ENCODE results near the gene CDH23.

Gene CDH23

GRCh38 chr10:71431239-71432100, 34.8 kb downstream of the CDH23 start:
- Mint-ChIP-seq H3K9me3 (no peaks in the 10 kb centered on the region), H3K27me3 (peaks cover 10% of the 10 kb centered on the region), H3K27ac (no peak overlapping the region), H3K36me3 (ENCODE audit: low read depth) (no peaks in the 10 kb centered on the region), H3K4me1 (ENCODE audit: low read depth) (no peaks in the 10 kb centered on the region), H3K4me3 (no peak overlapping the region)
- DNase-seq = no peak

GRCh38 chr10:71432101-71432905, 35.6 kb downstream of the CDH23 start:
- no peak for DNase-seq
- H3K4me1 Mint-ChIP-seq (ENCODE audit: low read depth) = no peaks in the 10 kb centered on the region
- H3K36me3 Mint-ChIP-seq (ENCODE audit: low read depth) = no peaks in the 10 kb centered on the region
- no peak overlapping the region for H3K4me3 Mint-ChIP-seq
- H3K27me3 Mint-ChIP-seq = peaks cover 10% of the 10 kb centered on the region
- no peak overlapping the region for H3K27ac Mint-ChIP-seq
- no peaks in the 10 kb centered on the region for H3K9me3 Mint-ChIP-seq

DNA sequence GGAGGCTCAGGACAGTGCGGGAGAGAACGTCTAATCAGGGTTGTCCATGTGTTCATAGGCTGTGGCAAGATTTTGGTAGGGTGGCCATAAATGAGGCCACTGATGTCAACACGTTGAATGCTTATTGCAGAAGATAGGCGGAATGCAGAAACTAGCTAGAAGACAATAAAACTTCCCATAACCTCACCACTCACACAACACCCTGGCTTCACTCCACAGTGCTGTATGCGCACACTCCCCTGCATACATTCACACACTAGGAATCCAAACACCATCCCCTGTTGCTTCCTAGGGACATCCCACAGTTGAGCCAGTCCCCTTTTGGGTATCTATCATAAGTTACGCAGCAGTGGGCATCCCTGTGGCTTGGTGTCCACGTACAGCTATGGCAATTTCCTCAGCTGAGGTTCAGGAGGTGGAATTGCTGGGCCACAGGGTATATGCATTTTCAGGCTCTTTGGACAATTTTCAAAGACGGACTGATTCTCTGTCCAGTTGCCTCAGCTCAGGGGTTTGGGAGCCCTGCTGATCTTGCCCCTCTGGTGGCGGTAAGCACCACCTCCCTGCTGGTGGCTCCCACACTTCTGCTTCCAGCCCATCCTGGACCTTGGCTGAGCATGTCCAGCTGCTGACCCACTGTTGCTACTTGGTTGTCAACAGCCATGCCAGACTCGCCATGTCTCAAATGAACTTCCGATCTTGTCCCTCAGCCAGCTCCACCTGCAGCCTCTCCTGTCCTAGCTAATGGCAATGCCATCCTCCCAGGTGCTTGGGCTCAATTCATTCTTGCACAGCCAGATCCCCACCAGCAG, 36.4 kb downstream of the CDH23 start:
- DNase-seq = no peak
- Mint-ChIP-seq H3K36me3 (ENCODE audit: low read depth) (no peaks in the 10 kb centered on the region), H3K9me3 (no peaks in the 10 kb centered on the region), H3K4me1 (ENCODE audit: low read depth) (no peaks in the 10 kb centered on the region), H3K27ac (no peak overlapping the region), H3K27me3 (peaks cover 10% of the 10 kb centered on the region), H3K4me3 (no peak overlapping the region)

DNA sequence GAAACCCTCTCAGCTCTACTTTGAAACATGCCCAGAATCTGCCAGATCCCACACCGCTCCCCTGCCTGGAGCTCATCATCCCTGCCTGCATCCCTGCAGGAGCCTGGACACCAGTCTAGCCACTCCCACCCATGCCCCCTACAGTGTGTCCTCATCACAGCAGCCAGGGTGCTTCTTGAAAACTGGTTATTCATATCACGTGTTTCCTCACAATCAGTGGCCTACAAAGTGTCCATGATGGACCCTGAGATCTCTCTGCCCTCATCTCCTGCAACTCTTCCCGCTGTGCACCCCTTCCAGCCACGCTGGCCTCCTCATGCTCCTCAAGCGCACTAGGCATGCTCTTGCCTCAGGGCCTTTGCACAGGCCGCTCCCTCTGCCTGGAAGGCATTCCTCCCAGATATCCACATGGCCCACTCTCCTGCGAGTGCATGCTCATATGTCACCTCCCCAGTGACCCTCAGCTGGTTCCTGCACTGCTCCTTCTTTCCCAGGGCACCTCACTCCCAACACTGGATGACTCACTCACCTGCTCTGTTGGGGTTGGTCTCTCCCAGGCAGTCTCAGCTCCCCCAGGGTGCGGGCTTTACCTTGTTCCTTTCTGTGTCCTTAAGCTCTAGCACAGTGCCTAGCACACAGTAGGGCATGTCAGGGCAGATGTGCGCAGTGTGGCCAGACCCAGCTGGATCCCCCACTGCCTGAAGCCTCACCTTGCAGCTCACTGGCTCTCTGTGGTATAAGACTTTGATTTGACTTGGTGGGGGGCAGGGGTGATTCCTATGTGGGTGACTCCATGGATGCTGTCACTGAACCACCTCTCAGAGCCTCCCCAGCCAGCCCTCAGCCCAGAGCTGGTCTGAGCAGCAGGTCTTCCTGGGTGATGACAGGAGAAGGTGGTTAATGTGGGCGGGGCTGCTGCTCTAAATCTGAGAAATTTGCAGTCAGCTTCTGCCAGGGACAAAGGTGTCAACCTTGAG, 37.3 kb downstream of the CDH23 start:
- no peak for DNase-seq
- Mint-ChIP-seq H3K27me3 (peaks cover 10% of the 10 kb centered on the region), H3K36me3 (ENCODE audit: low read depth) (no peaks in the 10 kb centered on the region), H3K4me3 (no peak overlapping the region), H3K27ac (no peak overlapping the region), H3K9me3 (no peaks in the 10 kb centered on the region), H3K4me1 (ENCODE audit: low read depth) (no peaks in the 10 kb centered on the region)

DNA sequence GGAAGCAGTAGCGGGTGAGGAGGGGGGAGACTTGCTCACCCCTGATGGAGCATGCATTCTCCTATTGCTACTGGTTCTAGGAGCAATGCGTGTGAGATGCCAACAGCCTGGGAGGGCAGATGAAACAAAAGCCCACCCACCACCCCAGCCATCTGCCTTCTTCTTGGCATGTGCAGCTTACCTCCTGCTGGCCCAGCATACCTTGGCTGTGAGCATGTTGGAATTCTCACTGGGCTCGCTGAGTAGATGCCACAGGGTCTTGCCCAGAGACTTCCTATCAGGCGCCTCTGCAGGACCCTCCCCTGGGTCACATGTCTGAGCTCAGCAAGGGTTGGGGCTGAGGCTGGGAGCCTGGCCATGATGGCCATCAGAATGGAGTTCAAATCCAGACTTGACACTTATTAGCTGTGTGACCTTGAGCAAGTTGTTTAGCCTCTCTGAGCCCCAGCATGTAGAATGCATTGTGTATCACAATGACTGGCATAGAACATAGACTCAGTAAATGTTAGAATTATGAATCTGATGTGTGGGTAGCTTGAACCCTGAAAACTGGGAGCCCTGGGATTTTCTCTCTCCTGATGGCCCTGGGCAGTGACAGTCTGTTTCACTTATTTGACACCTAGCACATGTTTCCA, 38.2 kb downstream of the CDH23 start:
- DNase-seq = no peak
- Mint-ChIP-seq H3K4me3 (no peak overlapping the region), H3K27ac (no peak overlapping the region), H3K36me3 (ENCODE audit: low read depth) (no peaks in the 10 kb centered on the region), H3K9me3 (no peaks in the 10 kb centered on the region), H3K27me3 (peaks cover 5% of the 10 kb centered on the region), H3K4me1 (ENCODE audit: low read depth) (no peaks in the 10 kb centered on the region)

DNA sequence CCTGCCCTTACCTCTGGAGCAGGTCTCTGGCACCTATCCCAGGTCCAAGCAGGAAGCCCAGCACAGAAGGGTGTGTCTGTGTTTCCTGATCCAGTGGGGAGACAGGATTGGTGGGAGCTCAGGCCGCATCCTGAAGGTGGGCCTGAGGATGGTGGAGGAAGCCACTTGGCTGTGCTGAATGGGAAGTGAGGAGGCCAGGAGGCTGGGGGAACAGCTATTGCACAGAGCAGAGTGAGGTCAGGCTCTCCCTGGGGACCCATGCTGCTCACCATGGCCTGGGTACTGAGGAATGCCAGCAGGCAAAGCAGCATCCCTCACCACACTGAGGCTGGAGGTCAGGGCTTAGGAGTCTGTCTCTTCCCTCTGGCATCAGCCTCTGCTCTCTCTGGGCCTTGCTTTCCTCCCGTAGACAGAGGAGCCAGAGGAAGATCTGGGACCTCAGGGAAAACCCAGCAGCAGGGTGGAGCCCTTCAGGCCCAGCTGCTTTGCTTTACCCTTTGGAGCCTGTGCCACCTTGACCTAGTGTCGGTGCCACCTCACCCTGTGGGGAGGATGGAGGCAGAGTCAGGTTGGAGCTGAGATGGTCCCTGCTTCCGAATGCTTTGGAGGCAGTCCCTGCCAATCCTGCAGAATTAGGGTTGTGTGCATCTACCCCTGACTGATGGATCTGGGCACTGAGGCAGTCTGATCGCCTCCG, 39.0 kb downstream of the CDH23 start:
- Mint-ChIP-seq H3K4me3 (no peak overlapping the region), H3K4me1 (ENCODE audit: low read depth) (no peaks in the 10 kb centered on the region), H3K36me3 (ENCODE audit: low read depth) (no peaks in the 10 kb centered on the region), H3K27me3 (peaks cover 3% of the 10 kb centered on the region), H3K9me3 (no peaks in the 10 kb centered on the region), H3K27ac (no peak overlapping the region)
- DNase-seq = no peak

GRCh38 chr10:71436268-71437125, 39.8 kb downstream of the CDH23 start:
- Mint-ChIP-seq H3K27ac (no peak overlapping the region), H3K4me1 (ENCODE audit: low read depth) (no peaks in the 10 kb centered on the region), H3K27me3 (peaks cover 3% of the 10 kb centered on the region), H3K9me3 (no peaks in the 10 kb centered on the region), H3K4me3 (no peak overlapping the region), H3K36me3 (ENCODE audit: low read depth) (no peaks in the 10 kb centered on the region)
- no peak for DNase-seq

DNA sequence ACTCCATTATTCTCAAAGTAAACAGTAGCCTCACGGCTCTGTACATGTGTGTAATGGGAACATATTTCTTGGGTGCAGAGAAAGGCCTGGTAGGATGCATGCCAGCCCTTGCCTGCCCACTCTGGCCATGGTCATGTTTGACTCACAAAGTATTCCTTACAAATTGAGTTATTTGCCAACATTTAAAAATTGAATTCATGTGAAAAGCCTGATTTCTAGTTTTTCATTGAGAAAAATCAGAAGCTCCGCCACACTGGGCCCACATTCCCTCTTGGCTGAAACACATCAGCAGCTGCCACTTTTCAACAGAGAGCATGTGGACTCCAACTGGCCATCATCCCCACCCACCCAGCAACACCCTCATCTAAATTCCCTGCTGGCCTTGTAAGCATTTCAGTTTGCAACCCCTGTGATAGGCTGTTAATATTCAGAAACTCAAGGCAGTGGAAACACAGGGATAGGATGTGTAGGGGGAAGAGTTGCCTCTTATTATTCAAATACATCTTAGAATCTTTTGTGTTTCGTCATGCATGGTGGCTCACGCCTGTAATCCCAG, 40.9 kb downstream of the CDH23 start:
- Mint-ChIP-seq H3K36me3 (ENCODE audit: low read depth) (no peaks in the 10 kb centered on the region), H3K27me3 (peaks cover 3% of the 10 kb centered on the region), H3K4me3 (no peak overlapping the region), H3K9me3 (no peaks in the 10 kb centered on the region), H3K27ac (no peak overlapping the region), H3K4me1 (ENCODE audit: low read depth) (no peaks in the 10 kb centered on the region)
- no peak for DNase-seq

- H3K4me1 Mint-ChIP-seq (ENCODE audit: low read depth) = no peaks in the 10 kb centered on the region
- no peaks in the 10 kb centered on the region for H3K36me3 Mint-ChIP-seq (ENCODE audit: low read depth)
- no peak for DNase-seq
- H3K4me3 Mint-ChIP-seq = no peak overlapping the region
- peaks cover 3% of the 10 kb centered on the region for H3K27me3 Mint-ChIP-seq
- H3K27ac Mint-ChIP-seq = no peak overlapping the region
- H3K9me3 Mint-ChIP-seq = no peaks in the 10 kb centered on the region
Observed at GRCh38 chr10:71438761-71439160, 42.0 kb downstream of the CDH23 start.

DNA sequence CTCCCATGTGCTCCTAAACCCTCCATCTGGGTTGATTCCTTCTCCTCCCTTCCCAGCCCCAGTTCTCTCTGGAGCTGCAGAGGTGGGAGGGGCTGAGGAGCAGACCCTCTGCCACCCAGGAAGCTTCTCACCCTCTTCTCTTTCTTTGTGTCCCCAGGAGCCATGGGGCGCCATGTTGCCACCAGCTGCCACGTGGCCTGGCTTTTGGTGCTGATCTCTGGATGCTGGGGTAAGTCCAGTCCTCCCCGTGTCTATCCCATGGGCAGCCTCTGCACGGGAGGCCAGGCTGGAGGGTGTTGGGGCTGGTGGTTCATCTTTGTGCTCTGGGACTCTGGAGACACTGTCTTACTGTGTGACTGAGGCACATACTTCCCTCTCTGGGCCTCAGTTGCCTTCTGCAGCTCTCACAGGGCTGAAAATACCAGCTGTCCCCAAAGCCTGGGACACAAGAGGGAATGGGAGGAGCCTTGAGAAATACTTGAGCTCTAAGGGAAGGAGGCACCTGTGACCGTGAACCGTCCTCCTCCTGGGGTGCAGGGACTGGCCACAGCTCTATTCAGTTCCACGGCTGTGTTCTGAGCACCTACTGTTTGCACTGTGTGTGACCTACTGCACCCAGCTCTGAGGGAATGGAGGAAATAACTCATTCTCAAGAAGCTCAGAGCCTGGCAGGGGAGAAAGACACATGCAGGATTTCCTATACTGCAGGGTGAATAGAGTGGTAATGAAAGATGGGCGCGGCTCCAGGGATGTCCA, 43.1 kb downstream of the CDH23 start:
- DNase-seq = no peak
- Mint-ChIP-seq H3K36me3 (ENCODE audit: low read depth) (no peaks in the 10 kb centered on the region), H3K9me3 (no peaks in the 10 kb centered on the region), H3K4me1 (ENCODE audit: low read depth) (no peaks in the 10 kb centered on the region), H3K27ac (no peak overlapping the region), H3K4me3 (no peak overlapping the region), H3K27me3 (no peaks in the 10 kb centered on the region)

DNA sequence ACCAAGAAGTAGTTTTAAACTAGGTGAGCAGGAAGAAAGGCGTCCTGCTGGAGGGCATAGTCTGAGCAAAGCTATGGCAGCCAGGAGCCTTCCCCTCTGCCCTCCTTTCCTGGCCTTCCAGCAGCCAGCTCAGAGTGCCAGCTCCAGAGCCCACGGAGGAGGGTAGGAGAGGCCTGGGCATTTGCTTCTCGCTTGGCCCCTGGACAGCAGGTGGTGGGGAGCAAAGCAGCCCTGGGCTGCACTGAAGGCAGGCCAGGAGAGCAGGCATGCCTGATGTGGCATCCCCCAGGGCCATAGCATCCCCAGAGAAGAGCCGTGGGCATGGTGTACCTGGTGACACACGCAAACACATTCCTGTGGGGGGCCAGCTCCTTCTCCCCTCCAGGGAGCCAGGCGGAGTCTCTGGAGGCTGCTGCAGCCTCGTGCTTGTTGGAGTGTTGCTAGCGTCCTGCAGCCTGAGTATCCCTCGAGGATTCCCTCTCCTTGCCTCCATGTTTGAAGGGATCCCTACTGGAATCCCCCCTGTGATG, 43.9 kb downstream of the CDH23 start:
- H3K27me3 Mint-ChIP-seq = no peaks in the 10 kb centered on the region
- H3K4me1 Mint-ChIP-seq (ENCODE audit: low read depth) = no peaks in the 10 kb centered on the region
- H3K27ac Mint-ChIP-seq = no peak overlapping the region
- no peak for DNase-seq
- no peak overlapping the region for H3K4me3 Mint-ChIP-seq
- H3K9me3 Mint-ChIP-seq = no peaks in the 10 kb centered on the region
- H3K36me3 Mint-ChIP-seq (ENCODE audit: low read depth) = no peaks in the 10 kb centered on the region
